Measurements from ENCODE around the gene MED25.
A peak's percentile ranks its signal among the peaks of the same experiment; 100 is the strongest.

The MED25 gene

DNA sequence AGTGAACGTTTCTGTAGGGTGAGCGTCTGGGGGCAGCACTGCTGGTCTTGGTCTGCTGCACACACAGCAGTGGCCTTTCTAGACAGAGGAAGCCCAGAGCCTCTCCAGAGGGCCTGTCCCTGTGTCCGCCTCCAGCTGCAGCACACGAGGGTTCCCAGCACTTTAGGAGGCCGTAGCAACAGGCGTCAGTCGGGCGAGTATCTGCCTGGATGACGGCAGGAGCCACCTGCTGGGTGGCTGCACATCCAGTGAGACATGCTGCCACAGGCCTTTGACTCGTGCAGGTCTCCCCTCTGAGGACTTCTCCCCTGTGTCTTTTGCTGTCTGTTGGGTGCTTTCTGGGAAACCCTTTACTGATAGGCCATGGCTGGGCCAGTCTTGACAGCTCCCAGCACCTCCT, 29.2 kb upstream of the MED25 start:
- H3K27ac Mint-ChIP-seq = no peak overlapping the region
- H3K4me1 Mint-ChIP-seq = peaks cover 8% of the 10 kb centered on the region
- no peaks in the 10 kb centered on the region for H3K9me3 Mint-ChIP-seq
- DNase-seq (no peak), ATAC-seq (no peak)
- peaks cover 21% of the 10 kb centered on the region for H3K36me3 Mint-ChIP-seq (ENCODE audit: low read depth)
- H3K27me3 Mint-ChIP-seq = no peaks in the 10 kb centered on the region
- H3K4me3 Mint-ChIP-seq = no peak overlapping the region

DNA sequence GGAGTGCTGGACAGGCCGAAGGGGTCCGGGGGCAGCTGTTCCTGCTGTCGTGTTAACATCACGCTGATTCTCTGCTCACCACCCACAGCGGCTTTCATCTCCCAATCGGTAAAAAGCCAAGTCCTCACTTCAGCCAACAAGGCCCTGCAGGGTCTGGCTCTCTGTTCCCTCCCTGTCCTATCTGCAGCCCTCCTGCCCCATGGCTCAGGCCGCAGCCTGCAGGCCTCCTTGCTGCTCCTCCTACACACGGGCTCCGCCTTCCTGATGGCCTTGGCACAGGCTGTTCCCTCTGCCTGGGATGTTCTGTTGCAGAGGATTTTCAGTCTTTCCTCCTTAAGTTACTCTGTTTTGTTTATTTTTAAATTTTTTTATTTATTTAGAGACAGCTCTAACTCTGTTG, 27.2 kb upstream of the MED25 start:
- Mint-ChIP-seq H3K4me3 (no peak overlapping the region), H3K9me3 (no peaks in the 10 kb centered on the region), H3K36me3 (ENCODE audit: low read depth) (peaks cover 13% of the 10 kb centered on the region), H3K27ac (no peak overlapping the region), H3K4me1 (peaks cover 8% of the 10 kb centered on the region), H3K27me3 (no peaks in the 10 kb centered on the region)
- no peak for ATAC-seq
- no peak for DNase-seq

DNA sequence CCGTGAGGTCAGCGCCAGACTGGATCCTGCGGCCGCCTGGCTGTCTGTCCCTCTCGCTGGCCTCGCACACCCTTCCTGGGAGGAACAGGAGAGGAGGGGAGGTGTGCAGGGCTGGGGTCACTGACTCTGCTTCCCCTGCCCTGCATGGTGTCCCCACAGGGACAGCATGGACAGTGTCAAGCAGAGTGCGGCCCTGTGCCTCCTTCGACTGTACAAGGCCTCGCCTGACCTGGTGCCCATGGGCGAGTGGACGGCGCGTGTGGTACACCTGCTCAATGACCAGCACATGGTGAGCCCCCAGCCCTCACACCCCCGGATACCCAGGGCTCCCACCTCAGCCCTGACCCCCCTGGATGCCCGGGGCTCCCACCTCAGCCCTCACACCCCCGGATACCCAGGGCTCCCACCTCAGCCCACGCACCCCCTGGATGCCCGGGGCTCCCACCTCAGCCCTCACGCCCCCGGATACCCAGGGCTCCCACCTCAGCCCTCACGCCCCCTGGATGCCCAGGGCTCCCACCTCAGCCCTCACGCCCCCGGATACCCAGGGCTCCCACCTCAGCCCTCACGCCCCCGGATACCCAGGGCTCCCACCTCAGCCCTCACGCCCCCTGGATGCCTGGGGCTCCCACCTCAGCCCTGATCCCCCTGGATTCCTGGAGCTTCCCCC, 26.2 kb upstream of the MED25 start:
- Mint-ChIP-seq H3K27ac (no peak overlapping the region), H3K9me3 (no peaks in the 10 kb centered on the region), H3K4me3 (no peak overlapping the region), H3K4me1 (peaks cover 4% of the 10 kb centered on the region), H3K36me3 (ENCODE audit: low read depth) (peaks cover 18% of the 10 kb centered on the region), H3K27me3 (no peaks in the 10 kb centered on the region)
- ATAC-seq = no peak
- no peak for DNase-seq

GRCh38 chr19:49792829-49793560, 25.1 kb upstream of the MED25 start:
- ATAC-seq (no peak), DNase-seq (no peak)
- no peaks in the 10 kb centered on the region for H3K27me3 Mint-ChIP-seq
- H3K27ac Mint-ChIP-seq = peak overlapping the region; percentile 69
- no peak overlapping the region for H3K4me3 Mint-ChIP-seq
- H3K36me3 Mint-ChIP-seq (ENCODE audit: low read depth) = peaks cover 18% of the 10 kb centered on the region
- peaks cover 4% of the 10 kb centered on the region for H3K4me1 Mint-ChIP-seq
- no peaks in the 10 kb centered on the region for H3K9me3 Mint-ChIP-seq

DNA sequence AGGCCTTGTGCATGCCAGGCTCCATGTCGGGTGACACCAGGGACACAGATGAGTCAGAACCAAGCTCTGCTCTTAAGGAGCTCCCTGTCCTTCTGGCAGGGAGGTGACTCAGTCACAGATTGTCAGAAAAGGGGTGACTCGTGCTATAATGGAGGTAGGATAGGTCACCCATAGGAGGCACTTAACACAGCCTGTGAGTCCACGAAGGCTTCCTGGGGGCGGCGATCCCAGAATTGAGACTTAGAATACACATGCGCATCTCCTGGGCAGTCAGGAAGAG, 24.6 kb upstream of the MED25 start:
- peak overlapping the region; percentile 69 for H3K27ac Mint-ChIP-seq
- H3K27me3 Mint-ChIP-seq = no peaks in the 10 kb centered on the region
- H3K4me3 Mint-ChIP-seq = no peak overlapping the region
- H3K36me3 Mint-ChIP-seq (ENCODE audit: low read depth) = peaks cover 17% of the 10 kb centered on the region
- ATAC-seq (peak; percentile 99), DNase-seq (peak; percentile 27)
- no peaks in the 10 kb centered on the region for H3K9me3 Mint-ChIP-seq
- peaks cover 4% of the 10 kb centered on the region for H3K4me1 Mint-ChIP-seq

DNA sequence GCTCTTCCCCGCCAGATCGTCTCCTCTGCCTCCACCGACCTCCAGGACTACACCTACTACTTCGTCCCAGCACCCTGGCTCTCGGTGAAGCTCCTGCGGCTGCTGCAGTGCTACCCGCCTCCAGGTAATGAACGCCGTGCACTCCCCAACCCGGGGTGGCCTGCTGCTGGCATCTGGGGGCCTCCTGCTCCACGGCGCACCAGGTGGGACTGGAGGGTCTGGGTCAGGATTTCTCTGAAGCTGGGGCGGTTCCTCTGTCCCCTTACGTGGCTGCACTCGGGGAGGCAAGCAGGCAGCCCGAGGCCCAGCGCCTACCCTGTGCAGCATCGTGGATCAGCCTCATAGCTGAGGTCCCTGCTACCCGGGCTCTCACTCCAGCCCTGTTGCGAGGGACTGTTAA, 22.5 kb upstream of the MED25 start:
- no peaks in the 10 kb centered on the region for H3K27me3 Mint-ChIP-seq
- H3K27ac Mint-ChIP-seq = no peak overlapping the region
- ATAC-seq (no peak), DNase-seq (no peak)
- H3K4me1 Mint-ChIP-seq = peaks cover 4% of the 10 kb centered on the region
- no peak overlapping the region for H3K4me3 Mint-ChIP-seq
- H3K36me3 Mint-ChIP-seq (ENCODE audit: low read depth) = peaks cover 15% of the 10 kb centered on the region
- H3K9me3 Mint-ChIP-seq = no peaks in the 10 kb centered on the region

GRCh38 chr19:49798574-49798973, 19.5 kb upstream of the MED25 start:
- no peak overlapping the region for H3K4me3 Mint-ChIP-seq
- no peaks in the 10 kb centered on the region for H3K27me3 Mint-ChIP-seq
- DNase-seq = no peak
- no peak for ATAC-seq
- H3K9me3 Mint-ChIP-seq = no peaks in the 10 kb centered on the region
- peaks cover 21% of the 10 kb centered on the region for H3K36me3 Mint-ChIP-seq (ENCODE audit: low read depth)
- no peak overlapping the region for H3K27ac Mint-ChIP-seq
- H3K4me1 Mint-ChIP-seq = peaks cover 1% of the 10 kb centered on the region

GRCh38 chr19:49799271-49799797, 18.8 kb upstream of the MED25 start:
- Mint-ChIP-seq H3K36me3 (ENCODE audit: low read depth) (peaks cover 21% of the 10 kb centered on the region), H3K4me1 (no peaks in the 10 kb centered on the region), H3K27ac (no peak overlapping the region), H3K9me3 (no peaks in the 10 kb centered on the region), H3K4me3 (no peak overlapping the region), H3K27me3 (no peaks in the 10 kb centered on the region)
- ATAC-seq (no peak), DNase-seq (no peak)

DNA sequence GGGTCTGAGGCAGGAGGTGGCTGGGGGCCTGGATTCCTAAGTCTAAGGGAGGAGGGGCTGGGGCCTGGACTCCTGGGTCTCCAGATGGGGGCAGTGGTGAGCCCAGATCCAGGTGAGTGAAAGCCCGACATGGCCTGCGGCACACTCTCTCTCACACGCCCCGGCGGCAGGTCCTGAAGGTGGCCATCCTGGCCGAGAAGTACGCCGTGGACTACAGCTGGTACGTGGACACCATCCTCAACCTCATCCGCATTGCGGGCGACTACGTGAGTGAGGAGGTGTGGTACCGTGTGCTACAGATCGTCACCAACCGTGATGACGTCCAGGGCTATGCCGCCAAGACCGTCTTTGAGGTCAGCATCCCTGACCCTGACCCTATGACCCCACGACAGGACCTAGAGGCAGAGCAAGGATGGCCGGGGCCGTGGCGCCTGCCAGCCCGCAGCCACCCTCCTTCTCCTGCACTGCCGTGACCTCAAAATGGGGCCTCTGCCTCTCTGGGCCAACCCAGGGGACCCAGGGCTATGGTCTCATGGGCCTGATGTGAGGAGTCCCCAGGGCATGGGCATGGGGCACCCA, 18.2 kb upstream of the MED25 start:
- H3K27me3 Mint-ChIP-seq = no peaks in the 10 kb centered on the region
- no peak overlapping the region for H3K27ac Mint-ChIP-seq
- ATAC-seq (no peak), DNase-seq (no peak)
- no peaks in the 10 kb centered on the region for H3K9me3 Mint-ChIP-seq
- no peaks in the 10 kb centered on the region for H3K4me1 Mint-ChIP-seq
- no peak overlapping the region for H3K4me3 Mint-ChIP-seq
- H3K36me3 Mint-ChIP-seq (ENCODE audit: low read depth) = peaks cover 23% of the 10 kb centered on the region

DNA sequence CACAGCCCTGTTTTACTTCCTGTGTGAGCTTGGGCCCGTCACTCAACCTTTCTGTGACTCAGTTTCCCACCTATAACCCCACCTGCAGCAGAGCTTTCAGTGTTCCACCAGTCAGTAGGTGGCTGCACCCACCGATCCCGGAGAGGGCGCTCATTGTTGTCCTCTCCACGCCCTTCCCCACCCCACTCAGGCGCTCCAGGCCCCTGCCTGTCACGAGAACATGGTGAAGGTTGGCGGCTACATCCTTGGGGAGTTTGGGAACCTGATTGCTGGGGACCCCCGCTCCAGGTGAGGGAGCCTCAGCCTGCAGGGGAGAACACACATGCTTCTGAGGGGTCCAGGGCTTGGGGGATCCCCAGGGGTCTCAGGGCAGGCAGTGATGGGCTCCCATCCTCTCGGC, 17.3 kb upstream of the MED25 start:
- Mint-ChIP-seq H3K4me3 (no peak overlapping the region), H3K9me3 (no peaks in the 10 kb centered on the region), H3K4me1 (no peaks in the 10 kb centered on the region), H3K27me3 (no peaks in the 10 kb centered on the region), H3K36me3 (ENCODE audit: low read depth) (peaks cover 23% of the 10 kb centered on the region), H3K27ac (no peak overlapping the region)
- DNase-seq (no peak), ATAC-seq (no peak)

DNA sequence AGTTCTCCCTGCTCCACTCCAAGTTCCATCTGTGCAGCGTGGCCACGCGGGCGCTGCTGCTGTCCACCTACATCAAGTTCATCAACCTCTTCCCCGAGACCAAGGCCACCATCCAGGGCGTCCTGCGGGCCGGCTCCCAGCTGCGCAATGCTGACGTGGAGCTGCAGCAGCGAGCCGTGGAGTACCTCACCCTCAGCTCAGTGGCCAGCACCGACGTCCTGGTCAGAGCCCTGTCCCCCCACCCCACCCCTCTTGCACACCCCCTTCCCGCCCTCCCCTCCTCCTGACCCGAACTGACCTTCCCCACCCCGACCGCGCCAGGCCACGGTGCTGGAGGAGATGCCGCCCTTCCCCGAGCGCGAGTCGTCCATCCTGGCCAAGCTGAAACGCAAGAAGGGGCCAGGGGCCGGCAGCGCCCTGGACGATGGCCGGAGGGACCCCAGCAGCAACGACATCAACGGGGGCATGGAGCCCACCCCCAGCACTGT, 16.6 kb upstream of the MED25 start:
- Mint-ChIP-seq H3K27ac (no peak overlapping the region), H3K27me3 (no peaks in the 10 kb centered on the region), H3K36me3 (ENCODE audit: low read depth) (peaks cover 26% of the 10 kb centered on the region), H3K9me3 (no peaks in the 10 kb centered on the region), H3K4me1 (no peaks in the 10 kb centered on the region), H3K4me3 (no peak overlapping the region)
- DNase-seq = no peak
- no peak for ATAC-seq

- DNase-seq (no peak), ATAC-seq (no peak)
- H3K36me3 Mint-ChIP-seq (ENCODE audit: low read depth) = peaks cover 23% of the 10 kb centered on the region
- H3K27ac Mint-ChIP-seq = no peak overlapping the region
- H3K9me3 Mint-ChIP-seq = no peaks in the 10 kb centered on the region
- no peaks in the 10 kb centered on the region for H3K4me1 Mint-ChIP-seq
- H3K4me3 Mint-ChIP-seq = no peak overlapping the region
- H3K27me3 Mint-ChIP-seq = no peaks in the 10 kb centered on the region
Observed at GRCh38 chr19:49801966-49802661, 16.0 kb upstream of the MED25 start.

DNA sequence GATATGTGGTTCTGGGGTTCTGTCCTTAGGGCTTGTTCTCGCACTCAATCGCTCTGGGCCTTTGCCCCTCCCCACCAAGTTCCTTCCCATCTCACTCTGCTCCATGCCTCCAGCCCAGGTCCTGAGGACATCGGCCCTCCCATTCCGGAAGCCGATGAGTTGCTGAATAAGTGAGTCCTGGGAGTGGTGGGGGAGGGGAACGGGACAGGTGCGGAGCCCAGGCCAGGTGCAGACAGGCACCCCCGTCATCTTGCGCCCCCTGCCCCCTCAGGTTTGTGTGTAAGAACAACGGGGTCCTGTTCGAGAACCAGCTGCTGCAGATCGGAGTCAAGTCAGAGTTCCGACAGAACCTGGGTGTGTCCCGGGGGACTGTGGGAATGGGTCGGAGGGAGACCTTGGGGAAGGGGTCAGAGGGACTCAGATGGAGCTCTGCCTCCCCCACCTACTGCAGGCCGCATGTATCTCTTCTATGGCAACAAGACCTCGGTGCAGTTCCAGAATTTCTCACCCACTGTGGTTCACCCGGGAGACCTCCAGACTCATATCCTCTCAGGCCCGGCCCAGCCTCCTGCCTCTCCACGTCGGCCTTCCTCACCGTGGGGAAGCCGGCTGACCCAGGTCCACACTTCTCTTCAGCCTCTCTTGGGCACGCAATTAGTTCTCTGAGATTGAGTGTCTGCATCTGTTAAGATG, 15.1 kb upstream of the MED25 start:
- Mint-ChIP-seq H3K9me3 (no peaks in the 10 kb centered on the region), H3K27ac (no peak overlapping the region), H3K36me3 (ENCODE audit: low read depth) (peaks cover 19% of the 10 kb centered on the region), H3K27me3 (no peaks in the 10 kb centered on the region), H3K4me1 (peaks cover 8% of the 10 kb centered on the region), H3K4me3 (no peak overlapping the region)
- ATAC-seq (no peak), DNase-seq (no peak)

GRCh38 chr19:49803529-49803856, 14.6 kb upstream of the MED25 start:
- Mint-ChIP-seq H3K27me3 (no peaks in the 10 kb centered on the region), H3K4me3 (no peak overlapping the region), H3K27ac (no peak overlapping the region), H3K36me3 (ENCODE audit: low read depth) (peaks cover 17% of the 10 kb centered on the region), H3K9me3 (no peaks in the 10 kb centered on the region), H3K4me1 (peaks cover 12% of the 10 kb centered on the region)
- no peak for ATAC-seq
- DNase-seq = no peak

Measured in activated naive CD8-positive, alpha-beta T cell treated with anti-CD3 and anti-CD28 coated beads, Interleukin-2, amount 50 U/mL, for 24 hours (primary cell).